Activated naive CD4-positive, alpha-beta T cell treated with Interleukin-2 at 50 U/mL for 16 hours (primary cell): ENCODE measurements around the gene ANKRD66.

Experiments
- DNase-seq: peaks from one replicate; pipeline ENCODE4 v3.0.0-alpha.2; 2020

ANKRD66 gene

GRCh38 chr6:46792635-46793034 lies 45.9 kb downstream of the ANKRD66 start:
- no peak for DNase-seq

- no peak for DNase-seq
Observed at GRCh38 chr6:46793138-46793537, 46.4 kb downstream of the ANKRD66 start, which contains the start of gene MEP1A. Gene MEP1A (plus strand): TSS chr6:46793389. CDS start chr6:46793399, 10 bp downstream.

- no peak for DNase-seq
Observed at GRCh38 chr6:46794068-46794467, 47.3 kb downstream of the ANKRD66 start.

GRCh38 chr6:46795816-46796215 lies 49.1 kb downstream of the ANKRD66 start:
- DNase-seq, result no peak

- no peak for DNase-seq
Observed at GRCh38 chr6:46796848-46797580, 50.3 kb downstream of the ANKRD66 start.

GRCh38 chr6:46799657-46800056 lies 52.9 kb downstream of the ANKRD66 start:
- DNase-seq, result no peak

GRCh38 chr6:46808806-46809205 lies 62.1 kb downstream of the ANKRD66 start:
- no peak for DNase-seq
